GM18868 (cell line): ENCODE data around the gene ATG16L1.
"Not testable (repeated sequence)": the region's sequence is repeated elsewhere in the genome, so short reads cannot be mapped to it uniquely, and the experiment has no call there.

Experiments used
- ATAC-seq: cut with Tn5 transposase; IDR thresholded peaks from one replicate; pipeline ENCODE4 v1.9.1; 2021; ENCODE audit warnings: mild to moderate bottlenecking, moderate library complexity; ENCODE audit not compliant: unreplicated experiment

The ATG16L1 gene

GRCh38 chr2:233326500-233326899, 75.0 kb downstream of the ATG16L1 start:
- ATAC-seq, result no peak

GRCh38 chr2:233328922-233329321, 77.4 kb downstream of the ATG16L1 start:
- no peak for ATAC-seq

GRCh38 chr2:233329489-233330135, 78.1 kb downstream of the ATG16L1 start:
- ATAC-seq, result no peak

DNA sequence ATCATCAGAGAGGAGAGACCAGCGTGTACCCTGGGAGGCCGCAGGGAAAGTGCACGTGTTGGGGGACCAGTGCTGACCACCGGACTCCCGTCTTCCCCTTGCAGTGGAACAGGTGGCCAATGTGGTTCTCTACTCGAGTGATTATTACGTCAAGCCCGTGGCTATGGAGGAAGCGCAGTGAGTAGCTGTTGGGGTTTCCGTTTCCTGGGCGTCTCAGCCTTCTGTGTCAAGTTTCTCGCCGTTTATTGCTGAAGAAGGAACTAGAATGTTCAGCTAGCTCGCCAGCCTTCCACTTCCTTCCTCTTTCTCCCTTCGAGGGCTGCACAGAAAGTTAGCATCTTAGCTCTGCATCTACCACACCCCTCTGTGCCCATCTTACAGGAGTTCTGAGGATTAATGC, 80.1 kb downstream of the ATG16L1 start:
- ATAC-seq, result peak; percentile 88

DNA sequence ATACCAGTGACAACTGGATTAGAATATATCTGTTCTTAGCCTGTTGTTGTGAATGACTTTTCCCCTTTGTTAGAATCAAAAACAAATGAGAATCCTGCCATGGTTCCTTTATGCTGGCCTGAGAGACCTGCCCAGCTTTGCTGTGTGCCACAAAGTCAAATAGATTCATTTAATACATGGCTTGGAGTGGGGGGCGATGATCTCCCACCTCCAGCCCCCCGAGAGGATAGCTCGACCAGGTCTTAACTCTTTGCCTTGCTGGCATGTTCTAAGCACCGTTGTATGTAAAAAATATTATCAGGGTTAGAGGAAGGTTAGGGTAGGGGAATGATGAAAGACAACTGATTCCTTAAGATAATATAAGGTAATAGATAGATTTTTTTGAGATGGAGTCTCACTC, 80.7 kb downstream of the ATG16L1 start:
- ATAC-seq, result no peak

GRCh38 chr2:233334915-233335314, 83.4 kb downstream of the ATG16L1 start:
- no peak for ATAC-seq

- ATAC-seq, result not testable (repeated sequence)
These were observed 84.6 kb downstream of the ATG16L1 start for GRCh38 chr2:233336091-233336490.

GRCh38 chr2:233336541-233336940, 85.1 kb downstream of the ATG16L1 start:
- no peak for ATAC-seq

DNA sequence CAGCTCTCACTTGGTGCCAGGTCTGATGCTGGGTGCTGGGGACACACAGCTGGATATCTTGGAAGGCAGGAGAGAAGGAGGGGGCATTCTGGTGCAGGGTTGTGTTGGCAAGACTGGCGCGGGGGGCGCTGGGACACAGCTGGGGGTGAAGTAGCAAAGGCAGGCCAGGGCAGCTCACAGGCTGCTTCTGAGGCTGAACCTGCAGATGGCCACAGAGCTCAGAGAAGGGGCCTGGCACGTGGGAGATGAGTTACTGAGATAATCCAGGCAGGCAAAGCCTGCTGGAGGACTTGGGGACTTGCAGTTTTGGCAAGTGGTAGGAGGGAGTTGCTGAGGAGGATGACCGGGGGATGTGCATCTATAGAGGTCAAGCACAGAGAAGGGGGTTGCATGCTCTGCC, 86.6 kb downstream of the ATG16L1 start:
- ATAC-seq, result no peak

DNA sequence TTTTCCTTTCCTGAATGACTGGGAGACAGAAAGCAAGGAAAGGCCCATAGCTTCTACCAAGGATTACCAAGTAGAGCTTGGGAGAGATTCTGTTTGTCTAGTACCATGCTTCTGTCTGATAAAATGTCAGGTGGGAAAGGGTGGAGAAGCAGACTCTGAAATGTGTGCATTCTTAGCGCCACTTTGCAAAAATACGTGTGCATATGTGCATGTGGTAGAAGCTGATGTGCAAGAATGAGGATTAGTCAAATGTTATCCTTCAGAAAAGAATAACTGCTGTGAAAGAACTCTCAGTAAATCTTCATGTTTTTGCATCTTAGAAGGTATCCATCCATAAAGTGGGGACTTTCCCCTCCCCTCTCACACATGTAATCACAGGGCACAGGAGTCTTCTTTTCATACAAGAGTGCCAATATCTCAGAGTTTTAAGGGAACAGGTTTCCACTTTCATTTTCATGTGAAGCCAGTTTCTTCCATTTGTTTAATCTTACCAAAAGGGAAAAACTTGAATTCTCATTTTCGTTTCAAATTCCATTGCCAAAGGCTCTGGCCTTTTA, 87.4 kb downstream of the ATG16L1 start:
- ATAC-seq, result no peak

- ATAC-seq, result no peak
These were observed 88.0 kb downstream of the ATG16L1 start for GRCh38 chr2:233339427-233339826.

GRCh38 chr2:233341296-233341695, 89.8 kb downstream of the ATG16L1 start:
- no peak for ATAC-seq

DNA sequence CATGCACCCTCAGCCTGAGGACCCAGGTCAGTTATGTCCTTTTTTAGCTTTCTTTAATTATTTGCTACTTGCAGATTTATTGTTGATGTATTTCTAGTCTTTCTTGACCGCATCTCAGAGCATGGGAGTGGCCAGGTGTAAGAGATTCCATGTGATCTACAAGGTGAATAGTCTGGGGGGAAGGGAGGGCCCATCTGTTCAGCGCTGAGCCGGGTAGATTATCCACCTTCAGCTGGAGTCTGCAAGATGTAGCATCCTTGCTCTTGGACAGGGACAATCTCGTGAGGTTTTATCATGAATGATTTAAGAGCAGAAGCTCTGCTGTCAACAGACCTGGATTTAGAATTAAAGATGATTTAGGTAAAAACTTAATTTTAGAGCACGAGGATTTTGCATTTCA, 90.8 kb downstream of the ATG16L1 start:
- ATAC-seq, result no peak

DNA sequence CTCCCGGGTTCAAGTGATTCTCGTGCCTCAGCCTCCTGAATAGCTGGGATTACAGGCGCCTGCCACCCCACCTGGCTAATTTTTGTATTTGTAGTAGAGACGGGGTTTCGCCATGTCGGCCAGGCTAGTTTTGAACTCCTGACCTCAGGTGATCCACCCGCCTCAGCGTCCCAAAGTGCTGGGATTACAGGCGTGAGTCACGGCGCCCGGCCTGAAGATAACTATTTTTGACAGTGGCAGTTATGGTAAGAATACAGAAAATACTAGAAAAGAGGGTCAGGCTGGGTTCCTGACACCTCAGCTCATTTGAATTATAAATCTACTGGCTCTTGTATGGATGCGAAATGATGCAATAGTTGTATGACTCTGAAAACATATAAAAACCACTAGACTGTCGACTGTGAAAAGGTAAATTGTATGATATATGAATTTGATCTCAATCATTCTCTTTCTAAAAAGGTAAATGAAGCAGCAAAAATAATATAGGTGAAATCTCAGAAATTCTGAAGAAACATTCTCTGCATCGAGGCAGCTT, 91.8 kb downstream of the ATG16L1 start:
- ATAC-seq, result no peak
